GM23338 (cell line): ENCODE data around the gene AIG1. TPM values are rescaled to one million over a fixed set of nuclear protein-coding genes. Genes with fewer than 3 reads are reported as not detected.

Experiments
- ATAC-seq: fragments of 200-7000 bp; cut with Tn5 transposase; 3 replicates; pipeline ENCODE4 v1.9.1; 2020
- DNase-seq: peaks from one replicate; pipeline ENCODE4 v3.0.0-alpha.2; 2015; ENCODE audit warnings: low spot score
- H2AFZ ChIP-seq: fragments of 200-600 bp; sonication (generic); 2 replicates; pipeline ENCODE4 v1.8.0; 2016; ENCODE audit warnings: antibody characterized with exemption, mild to moderate bottlenecking, moderate library complexity
- H3F3A ChIP-seq: fragments of 200-600 bp; sonication (generic); replicated peaks from 2 replicates; pipeline ENCODE4 v1.8.0; 2017; ENCODE audit warnings: antibody characterized with exemption, mixed run types, low read depth
- H3K27ac ChIP-seq: fragments of 200-600 bp; sonication (generic); 2 replicates; pipeline ENCODE4 v1.6.1; 2016; ENCODE audit warnings: low read depth
- H3K27me3 ChIP-seq: fragments of 200-600 bp; sonication (generic); 2 replicates; pipeline ENCODE4 v1.8.0; 2016; ENCODE audit warnings: mild to moderate bottlenecking, mixed run types, moderate library complexity; ENCODE audit not compliant: insufficient read depth
- H3K36me3 ChIP-seq: fragments of 200-600 bp; sonication (generic); 2 replicates; pipeline ENCODE4 v1.8.0; 2016; ENCODE audit warnings: mild to moderate bottlenecking; ENCODE audit not compliant: insufficient read depth
- H3K4me1 ChIP-seq: fragments of 200-600 bp; sonication (generic); 2 replicates; pipeline ENCODE4 v1.8.0; 2016; ENCODE audit warnings: mild to moderate bottlenecking, moderate library complexity; ENCODE audit not compliant: insufficient read depth
- H3K4me2 ChIP-seq: fragments of 200-600 bp; sonication (generic); 2 replicates; pipeline ENCODE4 v1.7.1; 2017; ENCODE audit warnings: mixed run types
- H3K4me3 ChIP-seq: fragments of 200-600 bp; sonication (generic); 2 replicates; pipeline ENCODE4 v1.6.1; 2016; ENCODE audit warnings: mixed run types
- H3K79me2 ChIP-seq: fragments of 200-600 bp; sonication (generic); replicated peaks from 2 replicates; pipeline ENCODE4 v1.8.0; 2017; ENCODE audit warnings: mild to moderate bottlenecking; ENCODE audit not compliant: insufficient read depth
- H3K9me2 ChIP-seq: fragments of 200-600 bp; sonication (generic); 2 replicates; pipeline ENCODE4 v1.8.0; 2017; ENCODE audit not compliant: insufficient read depth
- H4K20me1 ChIP-seq: fragments of 200-600 bp; sonication (generic); replicated peaks from 2 replicates; pipeline ENCODE4 v1.8.0; 2017; ENCODE audit warnings: mild to moderate bottlenecking; ENCODE audit not compliant: insufficient read depth
- H3K27ac Mint-ChIP-seq: 2 replicates; pipeline ENCODE4 v1.8.0; 2020; ENCODE audit warnings: inconsistent platforms, mild to moderate bottlenecking, moderate library complexity, mixed read lengths
- H3K27me3 Mint-ChIP-seq: 3 replicates; pipeline ENCODE4 v1.8.0; 2022; ENCODE audit warnings: low read depth, mild to moderate bottlenecking, moderate library complexity, mixed read lengths, inconsistent platforms; ENCODE audit not compliant: insufficient read depth, poor library complexity
- H3K36me3 Mint-ChIP-seq: 3 replicates; pipeline ENCODE4 v1.8.0; 2021; ENCODE audit warnings: low read depth, mild to moderate bottlenecking, inconsistent platforms, moderate library complexity, mixed read lengths
- H3K4me1 Mint-ChIP-seq: 3 replicates; pipeline ENCODE4 v1.8.0; 2020; ENCODE audit warnings: mild to moderate bottlenecking, inconsistent platforms, mixed read lengths
- H3K4me3 Mint-ChIP-seq: 3 replicates; pipeline ENCODE4 v1.8.0; 2021; ENCODE audit warnings: moderate library complexity, mild to moderate bottlenecking, inconsistent platforms, mixed read lengths
- H3K9me3 Mint-ChIP-seq: 3 replicates; pipeline ENCODE4 v1.8.0; 2020; ENCODE audit warnings: moderate library complexity, mild to moderate bottlenecking, inconsistent platforms, mixed read lengths
- CREB1 ChIP-seq: fragments of 250-450 bp; sonication (Bioruptor Pico); IDR thresholded peaks from 2 replicates; pipeline ENCODE4 v1.5.0; 2020; ENCODE audit warnings: low read depth, mild to moderate bottlenecking, moderate library complexity
- EZH2 ChIP-seq: fragments of 200-600 bp; sonication (generic); IDR thresholded peaks from one replicate; pipeline ENCODE4 v1.8.0; 2017; ENCODE audit warnings: antibody characterized with exemption, mild to moderate bottlenecking, low read depth; ENCODE audit not compliant: unreplicated experiment
- NANOG ChIP-seq: IDR thresholded peaks from 2 replicates; pipeline ENCODE4 v1.6.1; 2016; ENCODE audit warnings: antibody characterized with exemption, borderline replicate concordance
- POLR2AphosphoS5 ChIP-seq: IDR thresholded peaks from 2 replicates; pipeline ENCODE4 v1.6.1; 2016; ENCODE audit warnings: antibody characterized with exemption, low read depth
- STAT1 ChIP-seq: IDR thresholded peaks from one replicate; pipeline ENCODE4 v1.6.1; 2016; ENCODE audit warnings: antibody characterized with exemption; ENCODE audit not compliant: unreplicated experiment
- ZNF114 ChIP-seq: fragments of 250-450 bp; sonication (Bioruptor Pico); IDR thresholded peaks from 2 replicates; pipeline ENCODE4 v1.5.0; 2020; ENCODE audit warnings: mild to moderate bottlenecking, moderate library complexity
- ZNF331 ChIP-seq: fragments of 250-450 bp; sonication (Bioruptor Pico); IDR thresholded peaks from 2 replicates; pipeline ENCODE4 v1.5.0; 2020; ENCODE audit warnings: low read depth, mild to moderate bottlenecking, moderate library complexity
- polyA plus RNA-seq: library from polyadenylated mRNA; unstranded; fragments of >200 nt; fragmentation: Nextera tagmentation; extraction: Ambion mirVana; gene quantifications from 2 replicates; pipeline ENCODE4 v1.2.1, GENCODE V29; 2016
- total RNA-seq: library from RNA; depleted of rRNA; stranded (reverse); fragments of >200 nt; shearing (Covaris generic); gene quantifications from 2 replicates; pipeline ENCODE4 v1.2.3, GENCODE V29; 2014
- TF ChIP-seq, protein P1 (sequence below): IDR thresholded peaks from 2 replicates; pipeline ENCODE4 v1.6.1; 2016; ENCODE audit warnings: antibody characterized with exemption
- TF ChIP-seq, protein P2 (sequence below): IDR thresholded peaks from one replicate; pipeline ENCODE4 v1.6.1; 2018; ENCODE audit warnings: antibody characterized with exemption; ENCODE audit not compliant: unreplicated experiment
- TF ChIP-seq, protein P3 (sequence below): fragments of 250-450 bp; sonication (Bioruptor Pico); IDR thresholded peaks from 2 replicates; pipeline ENCODE4 v1.5.0; 2020; ENCODE audit warnings: mild to moderate bottlenecking, moderate library complexity

The AIG1 gene
- total and polyA plus RNA-seq, 2 experiments from 2014 or later: 65.2 to 88.4 TPM

DNA sequence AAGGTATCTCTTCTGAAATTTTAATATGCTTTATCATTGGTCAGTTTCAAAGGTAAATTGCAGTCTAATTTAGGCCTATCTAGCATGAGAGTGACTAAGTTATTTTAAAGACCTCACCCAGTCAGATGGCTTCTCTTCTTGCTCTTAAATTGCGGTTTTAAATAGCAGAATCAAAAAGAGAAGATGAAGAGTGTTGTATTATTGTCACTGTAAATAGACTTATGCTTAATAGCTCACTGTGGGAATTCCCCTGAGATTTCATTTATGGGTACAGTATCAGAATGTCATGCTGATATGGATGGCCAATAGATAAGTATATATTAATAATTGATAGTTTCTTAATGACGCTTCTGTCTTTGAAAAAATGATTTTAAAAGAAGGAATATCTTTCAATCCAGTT is 35.7 kb downstream of the AIG1 start (continued):
- no peak for TF ChIP-seq ZNF114 (CRISPR knock-in tag)
- no peak for TF ChIP-seq POLR2AphosphoS5
- no peak for TF ChIP-seq ZNF331 (CRISPR knock-in tag)
- TF ChIP-seq, protein P1, sequence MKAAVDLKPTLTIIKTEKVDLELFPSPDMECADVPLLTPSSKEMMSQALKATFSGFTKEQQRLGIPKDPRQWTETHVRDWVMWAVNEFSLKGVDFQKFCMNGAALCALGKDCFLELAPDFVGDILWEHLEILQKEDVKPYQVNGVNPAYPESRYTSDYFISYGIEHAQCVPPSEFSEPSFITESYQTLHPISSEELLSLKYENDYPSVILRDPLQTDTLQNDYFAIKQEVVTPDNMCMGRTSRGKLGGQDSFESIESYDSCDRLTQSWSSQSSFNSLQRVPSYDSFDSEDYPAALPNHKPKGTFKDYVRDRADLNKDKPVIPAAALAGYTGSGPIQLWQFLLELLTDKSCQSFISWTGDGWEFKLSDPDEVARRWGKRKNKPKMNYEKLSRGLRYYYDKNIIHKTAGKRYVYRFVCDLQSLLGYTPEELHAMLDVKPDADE: no peak
- TF ChIP-seq, protein P2, sequence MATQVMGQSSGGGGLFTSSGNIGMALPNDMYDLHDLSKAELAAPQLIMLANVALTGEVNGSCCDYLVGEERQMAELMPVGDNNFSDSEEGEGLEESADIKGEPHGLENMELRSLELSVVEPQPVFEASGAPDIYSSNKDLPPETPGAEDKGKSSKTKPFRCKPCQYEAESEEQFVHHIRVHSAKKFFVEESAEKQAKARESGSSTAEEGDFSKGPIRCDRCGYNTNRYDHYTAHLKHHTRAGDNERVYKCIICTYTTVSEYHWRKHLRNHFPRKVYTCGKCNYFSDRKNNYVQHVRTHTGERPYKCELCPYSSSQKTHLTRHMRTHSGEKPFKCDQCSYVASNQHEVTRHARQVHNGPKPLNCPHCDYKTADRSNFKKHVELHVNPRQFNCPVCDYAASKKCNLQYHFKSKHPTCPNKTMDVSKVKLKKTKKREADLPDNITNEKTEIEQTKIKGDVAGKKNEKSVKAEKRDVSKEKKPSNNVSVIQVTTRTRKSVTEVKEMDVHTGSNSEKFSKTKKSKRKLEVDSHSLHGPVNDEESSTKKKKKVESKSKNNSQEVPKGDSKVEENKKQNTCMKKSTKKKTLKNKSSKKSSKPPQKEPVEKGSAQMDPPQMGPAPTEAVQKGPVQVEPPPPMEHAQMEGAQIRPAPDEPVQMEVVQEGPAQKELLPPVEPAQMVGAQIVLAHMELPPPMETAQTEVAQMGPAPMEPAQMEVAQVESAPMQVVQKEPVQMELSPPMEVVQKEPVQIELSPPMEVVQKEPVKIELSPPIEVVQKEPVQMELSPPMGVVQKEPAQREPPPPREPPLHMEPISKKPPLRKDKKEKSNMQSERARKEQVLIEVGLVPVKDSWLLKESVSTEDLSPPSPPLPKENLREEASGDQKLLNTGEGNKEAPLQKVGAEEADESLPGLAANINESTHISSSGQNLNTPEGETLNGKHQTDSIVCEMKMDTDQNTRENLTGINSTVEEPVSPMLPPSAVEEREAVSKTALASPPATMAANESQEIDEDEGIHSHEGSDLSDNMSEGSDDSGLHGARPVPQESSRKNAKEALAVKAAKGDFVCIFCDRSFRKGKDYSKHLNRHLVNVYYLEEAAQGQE: no peak

DNA sequence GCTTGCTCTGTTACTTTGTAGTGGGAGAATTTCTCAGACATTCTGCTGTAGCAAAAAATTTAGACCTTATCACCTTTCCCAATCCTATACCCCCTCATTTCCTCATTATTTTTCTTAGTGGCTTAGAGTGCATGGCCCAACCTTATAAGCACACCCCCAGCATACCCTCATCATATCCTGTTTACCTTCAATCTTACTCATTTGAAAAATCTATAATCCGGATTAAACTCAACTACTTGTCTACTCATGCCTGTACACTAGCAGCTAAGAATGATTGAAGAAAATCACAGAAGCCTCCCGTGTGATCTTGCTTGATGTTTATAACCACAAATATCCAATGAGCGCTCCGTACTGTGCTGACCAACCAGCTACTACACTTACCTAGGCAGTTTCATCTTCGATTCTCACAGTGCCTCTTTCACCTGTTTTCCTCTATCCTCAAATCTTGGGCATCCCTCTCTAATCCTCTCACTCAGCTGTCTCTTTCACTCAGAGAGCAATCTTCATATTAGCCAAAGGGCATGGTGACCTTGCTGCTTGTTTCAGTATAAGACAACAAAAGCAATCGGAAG is 36.6 kb downstream of the AIG1 start:
- H3K4me2 ChIP-seq: no peak overlapping the region
- no peak for ATAC-seq
- H3K36me3 ChIP-seq: 0 out of 2 replicates have a peak, but pooled peaks cover 4% of the 10 kb centered on the region
- H3K27ac ChIP-seq: no peak overlapping the region
- no peaks in the 10 kb centered on the region for H3K36me3 Mint-ChIP-seq
- H4K20me1 ChIP-seq: no peaks in the 10 kb centered on the region
- H3K4me3 Mint-ChIP-seq: no peak overlapping the region
- H3K9me2 ChIP-seq: no peaks in the 10 kb centered on the region
- H2AFZ ChIP-seq: no peak overlapping the region
- no peak for DNase-seq
- no peaks in the 10 kb centered on the region for H3F3A ChIP-seq
- H3K27me3 Mint-ChIP-seq: no peaks in the 10 kb centered on the region
- peaks cover 4% of the 10 kb centered on the region for H3K4me1 Mint-ChIP-seq
- no peaks in the 10 kb centered on the region for H3K27me3 ChIP-seq
- no peaks in the 10 kb centered on the region for H3K9me3 Mint-ChIP-seq
- H3K4me1 ChIP-seq: peaks cover 13% of the 10 kb centered on the region
- no peak overlapping the region for H3K4me3 ChIP-seq
- H3K27ac Mint-ChIP-seq: no peak overlapping the region
- H3K79me2 ChIP-seq: no peaks in the 10 kb centered on the region; the same call in 1 of the 2 replicates
- no peak for TF ChIP-seq STAT1
- no peak for TF ChIP-seq CREB1 (CRISPR knock-in tag)
- TF ChIP-seq, protein P2: no peak
- TF ChIP-seq NANOG: no peak
- TF ChIP-seq EZH2: no peak
- TF ChIP-seq, protein P3, sequence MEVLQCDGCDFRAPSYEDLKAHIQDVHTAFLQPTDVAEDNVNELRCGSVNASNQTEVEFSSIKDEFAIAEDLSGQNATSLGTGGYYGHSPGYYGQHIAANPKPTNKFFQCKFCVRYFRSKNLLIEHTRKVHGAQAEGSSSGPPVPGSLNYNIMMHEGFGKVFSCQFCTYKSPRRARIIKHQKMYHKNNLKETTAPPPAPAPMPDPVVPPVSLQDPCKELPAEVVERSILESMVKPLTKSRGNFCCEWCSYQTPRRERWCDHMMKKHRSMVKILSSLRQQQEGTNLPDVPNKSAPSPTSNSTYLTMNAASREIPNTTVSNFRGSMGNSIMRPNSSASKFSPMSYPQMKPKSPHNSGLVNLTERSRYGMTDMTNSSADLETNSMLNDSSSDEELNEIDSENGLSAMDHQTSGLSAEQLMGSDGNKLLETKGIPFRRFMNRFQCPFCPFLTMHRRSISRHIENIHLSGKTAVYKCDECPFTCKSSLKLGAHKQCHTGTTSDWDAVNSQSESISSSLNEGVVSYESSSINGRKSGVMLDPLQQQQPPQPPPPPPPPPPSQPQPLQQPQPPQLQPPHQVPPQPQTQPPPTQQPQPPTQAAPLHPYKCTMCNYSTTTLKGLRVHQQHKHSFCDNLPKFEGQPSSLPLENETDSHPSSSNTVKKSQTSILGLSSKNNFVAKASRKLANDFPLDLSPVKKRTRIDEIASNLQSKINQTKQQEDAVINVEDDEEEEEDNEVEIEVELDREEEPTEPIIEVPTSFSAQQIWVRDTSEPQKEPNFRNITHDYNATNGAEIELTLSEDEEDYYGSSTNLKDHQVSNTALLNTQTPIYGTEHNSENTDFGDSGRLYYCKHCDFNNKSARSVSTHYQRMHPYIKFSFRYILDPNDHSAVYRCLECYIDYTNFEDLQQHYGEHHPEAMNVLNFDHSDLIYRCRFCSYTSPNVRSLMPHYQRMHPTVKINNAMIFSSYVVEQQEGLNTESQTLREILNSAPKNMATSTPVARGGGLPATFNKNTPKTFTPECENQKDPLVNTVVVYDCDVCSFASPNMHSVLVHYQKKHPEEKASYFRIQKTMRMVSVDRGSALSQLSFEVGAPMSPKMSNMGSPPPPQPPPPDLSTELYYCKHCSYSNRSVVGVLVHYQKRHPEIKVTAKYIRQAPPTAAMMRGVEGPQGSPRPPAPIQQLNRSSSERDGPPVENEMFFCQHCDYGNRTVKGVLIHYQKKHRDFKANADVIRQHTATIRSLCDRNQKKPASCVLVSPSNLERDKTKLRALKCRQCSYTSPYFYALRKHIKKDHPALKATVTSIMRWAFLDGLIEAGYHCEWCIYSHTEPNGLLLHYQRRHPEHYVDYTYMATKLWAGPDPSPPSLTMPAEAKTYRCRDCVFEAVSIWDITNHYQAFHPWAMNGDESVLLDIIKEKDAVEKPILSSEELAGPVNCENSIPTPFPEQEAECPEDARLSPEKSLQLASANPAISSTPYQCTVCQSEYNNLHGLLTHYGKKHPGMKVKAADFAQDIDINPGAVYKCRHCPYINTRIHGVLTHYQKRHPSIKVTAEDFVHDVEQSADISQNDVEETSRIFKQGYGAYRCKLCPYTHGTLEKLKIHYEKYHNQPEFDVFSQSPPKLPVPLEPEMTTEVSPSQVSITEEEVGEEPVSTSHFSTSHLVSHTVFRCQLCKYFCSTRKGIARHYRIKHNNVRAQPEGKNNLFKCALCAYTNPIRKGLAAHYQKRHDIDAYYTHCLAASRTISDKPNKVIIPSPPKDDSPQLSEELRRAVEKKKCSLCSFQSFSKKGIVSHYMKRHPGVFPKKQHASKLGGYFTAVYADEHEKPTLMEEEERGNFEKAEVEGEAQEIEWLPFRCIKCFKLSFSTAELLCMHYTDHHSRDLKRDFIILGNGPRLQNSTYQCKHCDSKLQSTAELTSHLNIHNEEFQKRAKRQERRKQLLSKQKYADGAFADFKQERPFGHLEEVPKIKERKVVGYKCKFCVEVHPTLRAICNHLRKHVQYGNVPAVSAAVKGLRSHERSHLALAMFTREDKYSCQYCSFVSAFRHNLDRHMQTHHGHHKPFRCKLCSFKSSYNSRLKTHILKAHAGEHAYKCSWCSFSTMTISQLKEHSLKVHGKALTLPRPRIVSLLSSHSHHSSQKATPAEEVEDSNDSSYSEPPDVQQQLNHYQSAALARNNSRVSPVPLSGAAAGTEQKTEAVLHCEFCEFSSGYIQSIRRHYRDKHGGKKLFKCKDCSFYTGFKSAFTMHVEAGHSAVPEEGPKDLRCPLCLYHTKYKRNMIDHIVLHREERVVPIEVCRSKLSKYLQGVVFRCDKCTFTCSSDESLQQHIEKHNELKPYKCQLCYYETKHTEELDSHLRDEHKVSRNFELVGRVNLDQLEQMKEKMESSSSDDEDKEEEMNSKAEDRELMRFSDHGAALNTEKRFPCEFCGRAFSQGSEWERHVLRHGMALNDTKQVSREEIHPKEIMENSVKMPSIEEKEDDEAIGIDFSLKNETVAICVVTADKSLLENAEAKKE (CRISPR knock-in tag): no peak
